Mammary epithelial cell (primary cell): ENCODE measurements around the gene CHPF.

Source experiments
- EZH2 ChIP-seq: IDR thresholded peaks from 2 replicates; pipeline ENCODE4 v1.6.1; 2012; ENCODE audit warnings: low read length, inconsistent platforms, borderline replicate concordance
- TF ChIP-seq, protein P1 (sequence below), 2 donors: IDR thresholded peaks in 1 of 2; conservative IDR thresholded peaks in 1 of 2; 2 replicates each; pipeline ENCODE4 v1.5.1; 2011 to 2012; ENCODE audit warnings: inconsistent platforms in 2 of 2, low read length in 2 of 2, mild to moderate bottlenecking in 2 of 2, control low read depth in 1 of 2, low read depth in 1 of 2; ENCODE audit not compliant: insufficient read depth in 1 of 2; ENCODE audit errors: extremely low read depth in 1 of 2

DNA sequence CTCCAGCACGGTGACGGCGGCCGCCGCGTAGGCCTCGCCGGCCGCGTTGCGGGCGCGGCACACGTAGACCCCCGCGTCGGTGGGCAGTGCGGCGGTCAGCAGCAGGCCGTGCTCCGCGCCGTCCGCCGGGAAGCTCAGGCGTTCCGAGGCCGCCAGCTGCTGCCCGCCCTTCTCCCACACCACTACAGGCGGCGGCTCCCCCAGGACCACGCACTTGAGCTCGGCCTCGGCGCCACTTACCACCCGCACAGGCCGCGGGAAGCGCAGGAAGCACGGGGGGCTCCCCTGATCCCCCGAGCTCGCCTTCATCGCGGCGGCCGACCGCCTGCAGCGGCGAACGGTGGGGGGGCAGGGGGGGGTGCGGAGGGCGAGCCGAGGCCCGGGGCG lies 27.3 kb upstream of the CHPF start:
- no peak for TF ChIP-seq EZH2
- TF ChIP-seq, protein P1, sequence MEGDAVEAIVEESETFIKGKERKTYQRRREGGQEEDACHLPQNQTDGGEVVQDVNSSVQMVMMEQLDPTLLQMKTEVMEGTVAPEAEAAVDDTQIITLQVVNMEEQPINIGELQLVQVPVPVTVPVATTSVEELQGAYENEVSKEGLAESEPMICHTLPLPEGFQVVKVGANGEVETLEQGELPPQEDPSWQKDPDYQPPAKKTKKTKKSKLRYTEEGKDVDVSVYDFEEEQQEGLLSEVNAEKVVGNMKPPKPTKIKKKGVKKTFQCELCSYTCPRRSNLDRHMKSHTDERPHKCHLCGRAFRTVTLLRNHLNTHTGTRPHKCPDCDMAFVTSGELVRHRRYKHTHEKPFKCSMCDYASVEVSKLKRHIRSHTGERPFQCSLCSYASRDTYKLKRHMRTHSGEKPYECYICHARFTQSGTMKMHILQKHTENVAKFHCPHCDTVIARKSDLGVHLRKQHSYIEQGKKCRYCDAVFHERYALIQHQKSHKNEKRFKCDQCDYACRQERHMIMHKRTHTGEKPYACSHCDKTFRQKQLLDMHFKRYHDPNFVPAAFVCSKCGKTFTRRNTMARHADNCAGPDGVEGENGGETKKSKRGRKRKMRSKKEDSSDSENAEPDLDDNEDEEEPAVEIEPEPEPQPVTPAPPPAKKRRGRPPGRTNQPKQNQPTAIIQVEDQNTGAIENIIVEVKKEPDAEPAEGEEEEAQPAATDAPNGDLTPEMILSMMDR (conservative IDR thresholded peaks at IDR 0.05 in 1 of 2, IDR thresholded peaks at IDR 0.05 in 1 of 2; ENCODE audit: extremely low read depth in 1 of 2, insufficient read depth in 1 of 2, low read depth in 1 of 2, low read length in 2 of 2) = no peak
